Measurements from ENCODE around the gene ZKSCAN3.
A peak's percentile ranks its signal among the peaks of the same experiment; 100 is the strongest.

The ZKSCAN3 gene

DNA sequence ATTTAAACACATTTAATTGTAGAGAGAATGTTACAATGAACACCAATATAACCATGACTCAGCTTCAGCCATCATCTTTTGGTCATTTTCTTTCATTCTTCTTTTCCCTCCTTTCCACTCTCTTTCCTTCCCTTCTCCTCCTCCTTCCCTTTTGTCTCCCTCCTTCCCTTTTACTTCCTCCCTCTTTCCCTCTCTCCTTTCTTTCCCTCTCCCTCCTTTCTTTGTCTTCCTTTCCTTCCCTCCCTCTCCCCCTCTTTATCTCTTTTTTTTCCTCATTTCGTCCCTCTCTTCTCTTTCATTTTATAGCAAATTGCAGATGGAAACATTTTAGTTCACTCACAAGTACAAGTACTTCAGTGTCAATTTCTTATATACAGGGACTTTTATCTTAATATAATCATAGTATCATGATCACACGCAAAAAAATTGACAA, 1.8 kb downstream of the ZKSCAN3 start:
- TF ChIP-seq, protein P1, sequence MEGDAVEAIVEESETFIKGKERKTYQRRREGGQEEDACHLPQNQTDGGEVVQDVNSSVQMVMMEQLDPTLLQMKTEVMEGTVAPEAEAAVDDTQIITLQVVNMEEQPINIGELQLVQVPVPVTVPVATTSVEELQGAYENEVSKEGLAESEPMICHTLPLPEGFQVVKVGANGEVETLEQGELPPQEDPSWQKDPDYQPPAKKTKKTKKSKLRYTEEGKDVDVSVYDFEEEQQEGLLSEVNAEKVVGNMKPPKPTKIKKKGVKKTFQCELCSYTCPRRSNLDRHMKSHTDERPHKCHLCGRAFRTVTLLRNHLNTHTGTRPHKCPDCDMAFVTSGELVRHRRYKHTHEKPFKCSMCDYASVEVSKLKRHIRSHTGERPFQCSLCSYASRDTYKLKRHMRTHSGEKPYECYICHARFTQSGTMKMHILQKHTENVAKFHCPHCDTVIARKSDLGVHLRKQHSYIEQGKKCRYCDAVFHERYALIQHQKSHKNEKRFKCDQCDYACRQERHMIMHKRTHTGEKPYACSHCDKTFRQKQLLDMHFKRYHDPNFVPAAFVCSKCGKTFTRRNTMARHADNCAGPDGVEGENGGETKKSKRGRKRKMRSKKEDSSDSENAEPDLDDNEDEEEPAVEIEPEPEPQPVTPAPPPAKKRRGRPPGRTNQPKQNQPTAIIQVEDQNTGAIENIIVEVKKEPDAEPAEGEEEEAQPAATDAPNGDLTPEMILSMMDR (IDR thresholded peaks at IDR 0.05; ENCODE audit: low read depth, low read length) = no peak
- DNase-seq (ENCODE audit: low read depth in 2 of 2) = no peak
- no peak overlapping the region for H3K4me3 ChIP-seq (replicated peaks in 1 of 2; ENCODE audit: low read depth in 2 of 2, low read length in 2 of 2)

DNA sequence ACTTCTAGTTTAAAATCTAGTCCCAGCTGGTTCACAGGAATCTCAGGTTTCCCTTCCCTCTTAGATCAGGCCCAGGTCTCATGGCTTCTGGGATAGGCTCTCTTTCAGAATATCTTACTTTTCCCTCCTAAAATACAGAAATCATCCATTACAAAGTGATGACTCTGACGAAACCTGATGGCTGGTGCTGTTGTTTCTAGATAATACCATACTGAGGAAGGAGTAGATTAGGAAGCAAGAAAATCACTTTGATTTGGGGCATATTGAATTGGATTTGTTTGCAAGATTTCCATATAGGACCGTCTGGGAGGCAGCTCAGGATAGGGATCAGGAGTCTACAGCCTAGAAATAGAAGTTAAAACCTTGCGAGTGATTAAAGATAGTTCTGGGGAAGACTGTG, 3.6 kb downstream of the ZKSCAN3 start:
- TF ChIP-seq, protein P1 (IDR thresholded peaks at IDR 0.05; ENCODE audit: low read depth, low read length) = no peak
- peak overlapping the region in 1 of 2 donors; percentile 38 for H3K4me3 ChIP-seq (replicated peaks in 1 of 2; ENCODE audit: low read depth in 2 of 2, low read length in 2 of 2)
- no peak for DNase-seq (ENCODE audit: low read depth in 2 of 2)

- TF ChIP-seq, protein P1 (IDR thresholded peaks at IDR 0.05; ENCODE audit: low read depth, low read length) = no peak
- DNase-seq (ENCODE audit: low read depth in 2 of 2) = peak; percentile 73 to 92
- peak overlapping the region in 1 of 2 donors; percentile 38 for H3K4me3 ChIP-seq (replicated peaks in 1 of 2; ENCODE audit: low read depth in 2 of 2, low read length in 2 of 2)
Measured at GRCh38 chr6:28353981-28354676, 4.4 kb downstream of the ZKSCAN3 start.

GRCh38 chr6:28354688-28355554, 5.2 kb downstream of the ZKSCAN3 start:
- H3K4me3 ChIP-seq (replicated peaks in 1 of 2; ENCODE audit: low read depth in 2 of 2, low read length in 2 of 2) = peak overlapping the region; percentile 60 to 62
- DNase-seq (ENCODE audit: low read depth in 2 of 2) = no peak
- TF ChIP-seq, protein P1 (IDR thresholded peaks at IDR 0.05; ENCODE audit: low read depth, low read length) = no peak

DNA sequence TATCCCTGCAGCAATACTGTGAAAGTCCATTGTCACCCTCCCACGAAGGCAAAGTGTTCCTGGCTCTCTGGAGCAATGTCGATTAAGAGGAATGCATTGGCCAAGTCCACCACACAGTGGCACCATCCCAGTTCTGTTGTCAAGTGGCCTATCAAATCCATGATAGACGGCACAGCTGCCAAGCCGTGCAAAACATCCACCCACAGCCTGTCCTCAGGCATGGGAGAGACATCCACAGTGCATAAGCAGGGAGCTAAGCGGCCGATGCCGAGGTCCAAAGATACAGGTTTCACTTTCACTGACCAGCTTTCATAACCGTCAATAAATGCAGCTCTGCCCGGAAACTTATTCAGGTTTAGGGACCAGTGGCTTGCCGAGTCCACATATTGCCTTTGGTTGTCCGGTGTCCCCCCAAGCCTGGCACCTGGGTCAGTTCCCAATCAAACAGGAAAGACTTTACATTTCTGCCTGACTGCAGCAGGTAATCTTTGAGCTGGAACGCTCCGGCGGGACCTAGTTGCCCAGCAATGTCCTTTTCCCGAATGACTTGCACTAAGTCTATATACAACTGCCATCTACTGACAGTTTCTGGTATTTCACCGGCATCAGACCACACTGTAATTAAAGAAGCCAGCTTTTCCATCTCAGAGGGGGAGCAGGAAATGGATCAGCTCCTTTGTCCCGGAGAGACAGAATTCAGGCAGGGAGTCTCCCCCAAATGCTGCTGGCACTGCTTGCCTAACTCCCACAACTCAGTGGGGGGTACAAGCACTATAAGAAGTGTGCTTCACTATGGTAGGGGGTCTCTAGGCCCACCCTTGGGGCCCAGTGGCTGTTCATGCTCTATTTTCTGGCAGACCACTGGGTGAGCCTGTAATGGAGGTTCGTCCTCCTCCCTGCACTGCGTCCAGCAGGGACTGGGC, 6.3 kb downstream of the ZKSCAN3 start:
- TF ChIP-seq, protein P1 (IDR thresholded peaks at IDR 0.05; ENCODE audit: low read depth, low read length) = peak; percentile 65
- peak; percentile 93 for DNase-seq (ENCODE audit: low read depth in 2 of 2)
- peak overlapping the region; percentile 60 to 62 for H3K4me3 ChIP-seq (replicated peaks in 1 of 2; ENCODE audit: low read depth in 2 of 2, low read length in 2 of 2)

- no peak overlapping the region for H3K4me3 ChIP-seq (replicated peaks in 1 of 2; ENCODE audit: low read depth in 2 of 2, low read length in 2 of 2)
- TF ChIP-seq, protein P1 (IDR thresholded peaks at IDR 0.05; ENCODE audit: low read depth, low read length) = no peak
Measured at GRCh38 chr6:28356666-28357020, 6.9 kb downstream of the ZKSCAN3 start.

More at GRCh38 chr6:28356666-28357020, 6.9 kb downstream of the ZKSCAN3 start:
- no peak for DNase-seq (ENCODE audit: low read depth in 2 of 2)

Data from cardiac fibroblast (primary cell).